ENCODE data around the gene CFAP77. TPM values are rescaled to one million over a fixed set of nuclear protein-coding genes. Genes with fewer than 3 reads are reported as not detected.

Gene CFAP77
- total and polyA plus RNA-seq, 4 donors: 4.9 to 12.8 (median 6.2) TPM

DNA sequence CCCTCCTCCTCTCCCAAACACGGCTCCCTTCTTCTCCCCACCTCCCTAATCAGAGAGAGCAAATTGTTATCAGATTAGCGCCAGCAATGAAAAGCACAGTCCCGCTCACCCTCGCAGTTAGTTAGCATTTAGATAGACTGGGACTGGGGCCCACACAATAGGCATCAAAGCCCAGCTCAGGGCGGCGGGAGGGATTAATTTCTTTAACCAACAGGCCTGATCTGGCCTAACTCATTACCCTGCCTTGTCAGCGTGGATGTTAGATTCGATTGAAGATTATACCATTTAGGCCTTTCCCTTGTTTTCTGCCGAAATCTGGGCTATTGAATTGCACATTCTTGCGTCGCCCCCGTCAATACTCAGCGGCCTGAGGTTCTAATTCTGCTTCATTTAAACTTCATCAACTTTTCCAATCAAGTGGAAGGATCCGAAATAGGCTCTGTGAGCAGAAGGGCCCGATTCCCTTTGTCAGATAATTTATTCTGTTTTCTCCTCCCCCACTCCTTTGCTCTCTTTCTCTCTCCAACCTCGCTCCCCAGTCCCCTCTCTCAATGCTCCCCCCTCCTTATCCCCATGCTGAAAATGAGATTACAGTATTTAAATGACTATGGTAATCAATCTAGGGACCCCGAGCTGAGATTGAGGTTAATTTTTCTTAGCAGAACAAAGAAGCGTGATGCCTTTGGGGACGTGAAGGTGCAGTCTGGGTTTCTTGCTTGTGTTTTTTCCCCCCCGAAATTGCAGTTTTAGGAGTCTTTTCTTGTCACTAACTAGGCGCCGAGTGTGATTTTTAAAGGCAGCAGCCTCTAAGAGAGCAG is 15.1 kb downstream of the CFAP77 start:
- Histone ChIP-seq H3K27me3 (ENCODE audit: control insufficient read depth in 3 of 3, insufficient read depth in 3 of 3, low read length in 2 of 3) (peaks cover 0 to 66% (median 48%) of the 10 kb centered on the region in 3 donors), H3K9ac (ENCODE audit: insufficient read depth in 1 of 2, low read length in 2 of 2) (no peak overlapping the region), H3K27ac (ENCODE audit: low read depth in 1 of 2, low read length in 1 of 2) (no peak overlapping the region), H3K4me1 (ENCODE audit: control insufficient read depth in 5 of 5, insufficient read depth in 5 of 5, low read length in 5 of 5) (no peaks in the 10 kb centered on the region), H3K9me3 (ENCODE audit: control insufficient read depth in 4 of 4, insufficient read depth in 3 of 4, low read length in 3 of 4) (peaks cover 0 to 4% (median 0%) of the 10 kb centered on the region in 4 donors), H3K4me3 (no peak overlapping the region), H3K36me3 (ENCODE audit: control insufficient read depth in 4 of 4, insufficient read depth in 4 of 4, low read length in 4 of 4) (no peaks in the 10 kb centered on the region)
- DNase-seq (no peak), ATAC-seq (ENCODE audit: insufficient read depth, low FRiP score) (no peak)
- no peak for TF ChIP-seq CTCF (IDR thresholded peaks at IDR 0.05; ENCODE audit: control extremely low read depth, extremely low read depth)
- 45 to 50% methylated on average over 22 of the region's 22 CpGs for WGBS, 2 donors

GRCh38 chr9:132425675-132426062 is 15.7 kb downstream of the CFAP77 start:
- WGBS, 2 donors: 47% methylated on average over 7 of the region's 7 CpGs
- H3K9ac ChIP-seq (ENCODE audit: insufficient read depth in 1 of 2, low read length in 2 of 2): no peak overlapping the region
- H3K36me3 ChIP-seq (ENCODE audit: control insufficient read depth in 4 of 4, insufficient read depth in 4 of 4, low read length in 4 of 4): no peaks in the 10 kb centered on the region
- DNase-seq (no peak), ATAC-seq (ENCODE audit: insufficient read depth, low FRiP score) (no peak)
- no peaks in the 10 kb centered on the region for H3K4me1 ChIP-seq (ENCODE audit: control insufficient read depth in 5 of 5, insufficient read depth in 5 of 5, low read length in 5 of 5)
- H3K27ac ChIP-seq (ENCODE audit: low read depth in 1 of 2, low read length in 1 of 2): no peak overlapping the region
- peaks cover 0 to 4% (median 0%) of the 10 kb centered on the region in 4 donors for H3K9me3 ChIP-seq (ENCODE audit: control insufficient read depth in 4 of 4, insufficient read depth in 3 of 4, low read length in 3 of 4)
- TF ChIP-seq CTCF (IDR thresholded peaks at IDR 0.05; ENCODE audit: control extremely low read depth, extremely low read depth): no peak
- peaks cover 0 to 72% (median 47%) of the 10 kb centered on the region in 3 donors for H3K27me3 ChIP-seq (ENCODE audit: control insufficient read depth in 3 of 3, insufficient read depth in 3 of 3, low read length in 2 of 3)
- H3K4me3 ChIP-seq: no peak overlapping the region

- no peak for ATAC-seq (ENCODE audit: insufficient read depth, low FRiP score)
- WGBS, 2 donors: 41 to 43% methylated on average over 17 of the region's 17 CpGs
- no peaks in the 10 kb centered on the region for H3K36me3 ChIP-seq (ENCODE audit: control insufficient read depth in 4 of 4, insufficient read depth in 4 of 4, low read length in 4 of 4)
- H3K4me1 ChIP-seq (ENCODE audit: control insufficient read depth in 5 of 5, insufficient read depth in 5 of 5, low read length in 5 of 5): no peaks in the 10 kb centered on the region
- H3K27ac ChIP-seq (ENCODE audit: low read depth in 1 of 2, low read length in 1 of 2): no peak overlapping the region
- H3K9me3 ChIP-seq (ENCODE audit: control insufficient read depth in 4 of 4, insufficient read depth in 3 of 4, low read length in 3 of 4): peaks cover 0 to 4% (median 0%) of the 10 kb centered on the region in 4 donors
- DNase-seq: no peak
- no peak overlapping the region for H3K9ac ChIP-seq (ENCODE audit: insufficient read depth in 1 of 2, low read length in 2 of 2)
- H3K27me3 ChIP-seq (ENCODE audit: control insufficient read depth in 3 of 3, insufficient read depth in 3 of 3, low read length in 2 of 3): peaks cover 0 to 76% (median 46%) of the 10 kb centered on the region in 3 donors
- no peak for TF ChIP-seq CTCF (IDR thresholded peaks at IDR 0.05; ENCODE audit: control extremely low read depth, extremely low read depth)
- no peak overlapping the region for H3K4me3 ChIP-seq
These were observed 16.8 kb downstream of the CFAP77 start for GRCh38 chr9:132426639-132427414.

Data from lung (tissue), 12 donors.